HCEC 1CT (cell line): ENCODE results near the gene TMEM54.

Source experiments
- DNase-seq: peaks from one replicate; pipeline ENCODE4 v3.0.0-alpha.2; 2017

Gene TMEM54

DNA sequence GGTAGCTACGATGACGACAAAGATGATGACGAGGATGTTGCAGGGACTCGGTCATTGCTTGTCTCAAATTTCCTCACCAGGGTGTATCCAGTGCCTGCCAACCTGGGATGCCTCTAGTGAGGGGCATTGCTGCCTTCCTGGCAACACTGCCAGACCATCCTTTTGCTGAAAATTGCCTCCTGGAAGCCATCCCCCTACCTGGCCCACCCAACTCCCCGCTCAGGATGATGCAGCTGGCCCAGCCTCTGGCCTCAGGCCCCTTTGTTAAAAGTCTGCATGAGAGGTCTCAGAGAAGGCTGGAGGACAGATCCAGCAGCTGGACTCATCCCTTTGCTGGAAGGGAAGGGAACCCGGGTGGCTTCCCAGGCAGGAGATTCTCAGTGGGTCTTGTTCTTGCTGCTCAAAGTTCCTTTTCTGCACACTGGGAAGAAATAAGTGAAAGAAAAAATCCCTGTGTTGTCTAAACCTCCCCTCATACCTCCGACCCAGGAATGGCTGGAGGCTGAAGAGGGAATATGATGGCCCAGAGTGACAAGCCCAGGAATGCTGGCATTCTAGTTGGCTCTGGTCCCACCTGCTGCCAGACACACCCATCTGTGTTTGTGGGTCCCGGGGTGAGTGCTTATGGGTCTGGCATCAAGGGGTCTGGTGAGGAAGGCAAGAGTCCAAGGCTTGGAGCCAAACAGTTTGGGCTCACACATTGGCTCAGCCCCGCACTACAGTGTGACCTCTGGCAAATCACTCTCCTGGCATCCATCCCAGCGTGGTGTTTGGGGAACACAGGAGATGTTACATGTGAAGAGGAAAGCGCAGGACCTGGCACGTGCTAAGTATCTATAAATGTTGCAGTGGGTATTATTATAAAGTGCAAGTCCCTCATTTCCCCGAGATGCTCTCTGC lies 23.7 kb downstream of the TMEM54 start:
- DNase-seq, result no peak

DNA sequence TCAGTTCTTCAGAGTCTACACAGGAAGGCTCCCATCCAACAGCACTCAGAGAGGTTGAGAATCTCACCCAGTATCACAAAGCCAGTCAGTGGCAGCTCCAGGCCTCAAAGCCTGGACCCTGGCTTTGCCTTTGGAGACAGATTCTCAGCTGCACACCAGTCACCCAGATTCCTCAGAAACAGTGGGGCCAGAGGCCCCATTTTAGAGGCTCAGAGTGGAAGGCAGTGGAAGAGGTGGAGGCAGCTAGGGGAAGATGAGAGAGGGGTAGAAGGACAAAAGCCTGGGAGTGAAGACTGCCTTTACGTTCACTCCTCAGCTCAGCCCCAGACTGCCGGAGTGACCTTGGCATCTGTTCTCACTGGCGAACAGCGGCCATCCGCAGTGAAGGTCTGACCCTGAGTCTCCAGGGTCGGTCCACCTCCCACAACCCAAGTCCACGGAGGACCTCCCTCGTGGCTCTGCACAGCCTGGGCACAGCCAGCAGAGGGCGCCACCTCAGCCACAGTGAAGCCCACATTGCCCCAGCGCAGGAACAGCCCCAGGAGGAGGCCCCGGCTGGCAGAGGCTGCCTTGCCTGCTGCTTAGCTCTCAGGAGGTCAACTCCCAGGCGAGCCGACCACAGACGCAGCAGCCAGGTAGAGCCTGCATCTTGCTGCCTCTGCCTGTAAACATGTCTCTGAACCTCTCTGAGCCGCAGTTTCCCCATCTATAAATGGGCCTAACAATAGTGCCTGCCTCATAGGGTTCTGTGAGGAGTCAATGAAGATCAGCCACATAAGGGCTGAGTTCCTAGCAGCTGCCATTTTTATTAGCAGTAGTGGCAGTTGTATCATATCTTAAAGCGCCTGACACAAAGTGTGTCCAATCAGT lies 24.6 kb downstream of the TMEM54 start:
- peak; percentile 30 for DNase-seq

DNA sequence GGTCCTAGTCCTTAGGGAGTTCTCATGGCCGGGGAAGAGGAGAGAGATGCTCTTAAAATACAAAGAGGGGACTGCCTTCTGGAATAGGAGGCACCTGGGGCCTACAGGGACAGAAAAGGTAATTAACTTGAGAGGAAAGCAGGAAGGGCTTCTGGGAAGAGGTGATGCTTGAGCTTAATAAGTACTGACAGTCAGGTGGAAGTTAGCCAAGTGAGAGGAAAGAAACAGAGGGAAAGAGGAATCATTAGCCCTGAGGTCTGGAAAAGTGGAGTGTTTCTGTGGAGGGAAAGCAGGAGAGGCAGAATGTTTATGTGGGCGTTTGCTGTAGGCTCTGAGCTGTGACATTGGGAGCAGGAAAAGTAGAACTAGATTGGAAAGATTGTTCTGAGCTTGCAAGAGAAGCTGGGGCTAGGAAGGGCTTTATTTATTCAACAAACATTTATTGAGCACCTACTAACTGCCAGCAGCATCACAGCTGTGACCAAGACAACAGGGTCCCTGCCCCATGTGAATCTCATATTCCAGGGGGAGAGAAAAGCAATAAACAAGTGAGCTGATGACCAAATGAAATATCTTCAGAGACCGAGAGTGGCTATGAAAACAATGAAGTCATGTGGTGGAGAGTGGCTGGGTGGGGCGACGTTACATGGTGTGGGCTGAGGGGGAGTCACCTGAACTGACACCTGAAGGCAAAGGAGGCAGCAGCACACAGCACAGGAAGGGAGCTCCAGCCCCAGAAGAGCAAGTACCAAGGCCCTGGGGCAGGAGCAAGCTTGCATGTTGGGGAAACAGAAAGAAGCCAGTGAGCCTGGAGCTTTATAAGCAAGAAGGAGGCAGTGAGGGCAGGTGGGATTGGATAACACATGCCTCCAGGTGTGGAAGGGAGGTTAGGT lies 26.1 kb downstream of the TMEM54 start:
- DNase-seq, result no peak

DNA sequence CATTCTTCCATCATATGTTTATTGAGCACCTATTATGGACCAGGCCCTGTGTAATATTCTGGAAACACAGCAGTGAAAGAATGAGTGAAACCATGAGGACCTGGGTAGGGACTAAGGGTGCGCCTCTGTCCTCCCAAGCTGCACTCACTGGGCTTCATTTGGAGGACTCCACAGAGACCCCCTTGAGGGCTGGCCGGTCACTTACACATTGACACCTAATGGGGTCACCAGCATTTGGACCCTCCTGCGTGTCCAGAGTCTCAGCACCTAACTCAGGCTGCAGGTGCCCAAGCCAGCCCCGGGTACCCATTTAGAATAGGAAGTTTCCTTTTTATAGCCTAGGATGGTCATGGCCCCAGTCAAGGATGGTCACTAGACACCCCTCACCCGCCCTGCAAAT lies 27.7 kb downstream of the TMEM54 start:
- no peak for DNase-seq

DNA sequence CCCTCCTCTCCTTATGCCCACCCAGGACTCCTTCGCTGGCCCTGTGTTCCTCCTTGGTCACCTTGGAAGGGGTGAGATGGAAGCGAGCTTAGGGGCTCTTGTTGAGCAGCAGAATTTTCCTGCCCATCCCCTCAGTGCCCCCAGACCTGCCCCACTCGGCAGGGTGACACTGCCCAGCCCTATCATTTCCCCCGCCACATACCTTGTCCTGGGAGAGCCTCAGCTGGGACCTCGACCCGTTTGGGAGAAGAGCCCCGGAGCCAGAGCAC lies 29.1 kb downstream of the TMEM54 start:
- no peak for DNase-seq

DNA sequence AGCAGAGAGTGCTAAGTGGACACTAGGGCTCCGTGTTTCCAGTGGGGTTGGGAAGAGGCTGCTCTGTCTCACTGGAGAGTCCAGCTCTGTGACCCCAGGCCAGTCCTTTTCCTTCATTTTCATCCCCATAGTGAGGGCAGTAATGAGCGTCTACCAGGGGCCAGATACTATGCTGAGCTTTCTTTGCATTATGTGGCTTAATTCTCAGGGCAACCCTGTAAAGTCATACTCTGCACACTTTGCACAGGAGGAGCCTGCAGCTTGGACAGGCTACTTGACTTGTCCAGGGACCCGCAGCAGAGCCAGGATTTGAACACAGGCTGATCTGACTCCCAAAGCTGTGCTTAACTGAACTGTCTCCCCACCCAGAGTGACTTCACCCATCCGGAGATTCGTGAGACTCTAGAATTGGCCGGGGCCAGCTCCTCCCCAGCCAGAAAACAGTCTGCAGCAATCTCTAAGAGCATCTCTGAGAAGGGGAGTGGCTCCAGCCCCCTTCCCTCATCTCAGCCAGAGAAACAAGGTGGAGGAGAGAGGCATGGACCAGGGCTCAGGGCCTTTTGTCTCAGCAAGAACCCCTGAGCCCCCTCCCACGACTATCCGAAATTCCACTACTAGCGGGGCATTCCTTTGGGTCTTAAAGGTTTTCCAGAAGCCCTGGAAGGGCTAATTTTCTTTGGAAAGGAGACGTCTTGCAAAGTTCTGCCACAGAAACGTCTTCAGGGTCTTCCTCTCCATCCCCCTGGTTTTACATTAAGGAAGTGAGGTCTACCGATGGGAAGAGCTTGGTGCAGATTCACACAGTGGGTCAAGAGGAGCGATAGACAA lies 29.6 kb downstream of the TMEM54 start:
- no peak for DNase-seq

DNA sequence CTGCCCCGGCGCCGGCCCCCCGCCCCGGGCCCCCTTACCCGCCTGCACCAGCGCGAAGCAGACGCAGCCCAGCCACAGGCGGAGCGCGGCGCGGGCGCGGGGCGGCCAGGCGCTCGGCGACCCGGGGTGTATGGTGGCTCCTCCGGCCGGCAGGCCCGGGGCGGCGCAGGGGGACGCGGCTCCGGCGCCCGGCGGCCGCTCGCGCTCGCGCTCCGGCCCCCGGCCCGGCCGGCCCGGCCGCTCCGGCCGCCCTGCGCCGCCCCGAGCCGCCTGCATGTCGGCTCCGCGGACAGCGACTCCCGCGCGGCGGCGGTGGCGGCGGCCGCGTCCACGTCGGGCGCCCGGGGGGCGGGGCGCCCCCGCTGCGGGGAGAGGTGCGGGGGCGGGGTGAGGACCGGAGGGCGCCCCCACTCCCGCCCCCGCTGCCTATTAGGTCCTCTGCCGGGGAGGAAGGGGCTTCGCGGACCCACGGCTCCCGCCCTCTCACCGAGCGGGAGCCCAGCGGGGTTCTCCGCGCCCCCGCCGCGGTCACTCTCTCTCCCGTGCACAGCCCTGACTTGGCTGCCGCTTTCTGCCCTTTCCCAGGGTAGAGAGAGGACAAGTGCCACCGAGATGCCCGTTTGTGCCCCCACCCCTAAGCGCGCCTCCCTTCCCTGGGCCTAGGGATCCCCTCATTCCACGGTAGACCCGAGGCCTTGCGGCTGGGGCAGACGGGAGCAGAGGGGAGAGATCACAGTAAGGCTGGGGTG lies 30.4 kb downstream of the TMEM54 start, which contains the start of gene FNDC5:
Gene FNDC5 (minus strand): TSS at position 298 of the 749 bp plus-strand sequence.
- no peak for DNase-seq

DNA sequence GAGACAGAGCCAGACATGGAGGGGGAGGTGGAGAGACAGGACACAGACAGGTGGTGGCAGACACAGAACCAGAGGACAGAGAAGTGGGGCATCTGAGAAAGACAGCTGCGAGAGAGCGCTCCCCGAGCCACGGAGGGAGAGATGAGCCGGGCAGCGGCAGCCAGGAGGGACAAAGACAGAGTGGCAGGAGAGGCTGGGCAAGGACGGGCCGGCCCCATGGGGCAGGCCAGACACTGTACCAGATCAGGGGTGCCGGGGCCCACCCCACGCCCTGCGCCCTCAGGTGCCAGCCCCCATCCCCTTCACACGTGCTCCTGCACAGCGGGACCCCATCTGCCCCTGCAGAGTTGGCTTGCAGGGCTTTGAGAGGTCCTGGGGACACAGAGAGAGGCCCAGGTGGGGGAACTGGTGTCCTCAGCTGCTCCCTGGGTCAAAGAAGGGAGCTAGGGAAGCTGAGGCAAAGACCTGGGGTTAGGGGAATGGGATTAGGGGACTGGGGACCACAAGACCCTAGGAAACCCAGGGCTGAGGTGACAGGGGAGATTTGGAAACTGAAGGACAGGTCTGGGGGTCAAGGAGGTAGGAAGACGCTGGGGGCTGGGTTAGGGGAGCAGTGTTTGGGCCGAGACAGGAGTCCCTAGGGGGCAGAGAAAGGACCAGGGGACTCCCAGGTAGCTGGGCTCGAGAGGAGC lies 31.1 kb downstream of the TMEM54 start:
- no peak for DNase-seq

DNA sequence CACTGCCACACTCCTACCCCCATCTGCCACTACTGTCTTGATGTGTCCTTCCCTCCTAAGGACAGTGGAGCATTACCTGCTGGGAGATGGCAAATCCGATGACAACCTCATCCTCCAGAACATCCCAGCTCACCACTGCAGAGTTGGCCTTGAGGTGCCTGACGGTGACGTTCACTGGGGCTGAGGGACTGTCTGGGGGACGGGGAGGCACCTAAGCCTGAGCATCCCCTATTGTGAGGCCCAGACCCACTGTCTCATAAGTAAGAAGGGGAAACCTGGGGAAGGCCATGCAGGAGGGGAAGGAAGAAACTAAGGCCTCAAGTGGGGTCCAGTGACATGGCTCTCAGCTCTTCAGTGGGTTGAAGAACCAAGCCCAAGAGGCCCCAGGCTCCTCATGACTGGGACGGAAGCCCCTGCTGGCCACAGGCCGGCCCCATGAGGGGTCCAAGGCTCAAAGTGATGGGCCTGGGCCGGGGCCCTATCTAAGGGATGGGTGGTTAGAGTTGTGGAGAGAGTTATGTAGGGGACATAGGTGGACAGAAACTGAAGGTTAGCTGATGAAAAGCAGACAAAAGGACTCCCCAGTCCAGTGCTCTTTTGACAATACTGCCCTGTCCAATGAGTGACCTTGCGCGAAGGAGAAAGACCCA lies 32.3 kb downstream of the TMEM54 start:
- DNase-seq, result no peak

DNA sequence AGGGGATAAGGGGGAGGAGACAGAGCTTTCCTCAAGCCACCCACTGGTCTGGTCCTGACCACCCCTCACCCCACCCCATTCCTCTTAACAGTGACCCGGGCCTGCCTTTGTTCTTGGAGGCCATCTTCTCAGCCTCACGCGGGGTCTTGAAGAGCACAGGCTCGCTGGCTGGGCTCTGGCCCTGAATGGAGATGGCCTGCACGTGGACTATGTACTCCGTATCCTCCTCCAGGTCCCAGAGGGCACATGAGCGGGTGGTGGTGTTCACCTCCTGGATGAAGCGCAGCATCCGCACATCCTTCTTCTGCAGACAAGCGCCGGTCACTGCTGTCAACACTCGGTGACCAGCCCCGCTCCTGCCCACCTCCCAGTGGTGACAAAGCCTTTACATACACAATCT lies 33.1 kb downstream of the TMEM54 start:
- no peak for DNase-seq

DNA sequence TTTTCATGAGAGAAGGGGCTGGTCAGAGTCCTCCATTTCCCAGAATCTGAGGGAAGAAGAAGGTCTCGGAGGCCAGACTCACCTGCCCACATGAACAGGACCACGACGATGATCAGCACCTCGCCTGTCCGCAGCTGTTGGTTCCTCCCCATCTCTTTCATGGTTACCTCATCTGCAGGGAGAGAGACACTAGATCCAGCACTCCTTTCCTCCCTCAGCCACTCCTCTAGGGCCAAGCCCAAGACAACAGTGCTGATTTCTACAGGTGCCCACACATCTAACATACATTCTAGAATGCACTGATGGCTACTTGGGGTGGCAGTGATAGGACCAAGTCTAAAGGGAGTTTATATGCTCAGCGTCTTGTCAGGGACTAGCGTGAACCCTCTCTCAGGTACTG lies 33.5 kb downstream of the TMEM54 start:
- DNase-seq, result no peak

DNA sequence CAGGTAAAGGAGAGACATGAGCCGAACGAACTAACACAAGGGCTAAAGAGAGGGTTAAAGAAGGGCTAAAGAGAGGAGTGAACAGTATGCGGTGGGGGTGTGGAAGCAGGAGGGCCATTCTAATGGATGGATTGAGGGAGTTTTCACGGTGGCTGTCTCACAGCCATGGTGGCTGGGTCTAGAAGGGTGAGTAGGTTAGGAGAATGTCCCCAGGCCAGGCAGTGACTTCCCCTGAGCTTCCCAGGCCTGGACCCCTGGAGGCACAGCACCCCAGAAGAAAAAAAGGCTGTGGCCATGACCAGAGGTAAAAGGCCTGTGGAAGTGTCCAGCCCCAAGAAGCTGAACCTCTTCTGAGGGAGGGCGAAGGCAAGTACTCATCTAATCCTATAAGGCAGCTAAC lies 34.0 kb downstream of the TMEM54 start:
- no peak for DNase-seq

DNA sequence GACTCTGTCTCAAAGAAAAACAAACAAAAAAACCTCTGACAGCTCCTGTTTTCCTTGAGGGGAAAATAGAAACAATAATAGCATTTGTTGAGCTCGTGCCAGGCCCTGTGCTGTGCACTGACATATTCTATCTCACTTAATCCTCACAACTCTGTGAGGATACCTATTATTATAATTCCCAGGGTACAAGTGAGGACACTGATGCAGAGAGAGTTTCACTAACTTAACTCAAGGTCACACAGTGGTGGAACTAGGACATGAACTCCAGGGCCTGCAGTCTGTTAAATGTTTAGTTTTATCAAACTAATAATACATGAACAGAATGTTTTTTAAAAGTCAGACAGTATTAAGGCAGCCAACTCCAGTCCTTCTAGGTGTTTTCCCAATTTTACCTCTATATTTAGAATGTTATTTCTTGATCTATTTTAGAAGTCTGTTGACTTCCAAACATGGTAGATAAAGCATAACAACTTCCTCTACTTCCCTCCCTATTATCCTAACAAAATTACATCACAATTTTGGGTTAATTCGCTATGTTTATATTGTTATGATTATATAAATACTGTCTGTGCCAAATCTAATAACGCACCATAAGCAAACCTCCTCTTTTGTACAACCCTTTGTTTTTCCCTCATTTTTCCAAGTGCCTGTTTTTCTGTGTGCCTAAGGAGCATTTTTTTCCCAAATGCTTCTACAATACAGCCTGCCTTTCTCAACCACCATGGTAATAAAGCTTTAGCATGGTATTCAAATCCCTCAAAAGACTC lies 35.4 kb downstream of the TMEM54 start:
- DNase-seq, result no peak

DNA sequence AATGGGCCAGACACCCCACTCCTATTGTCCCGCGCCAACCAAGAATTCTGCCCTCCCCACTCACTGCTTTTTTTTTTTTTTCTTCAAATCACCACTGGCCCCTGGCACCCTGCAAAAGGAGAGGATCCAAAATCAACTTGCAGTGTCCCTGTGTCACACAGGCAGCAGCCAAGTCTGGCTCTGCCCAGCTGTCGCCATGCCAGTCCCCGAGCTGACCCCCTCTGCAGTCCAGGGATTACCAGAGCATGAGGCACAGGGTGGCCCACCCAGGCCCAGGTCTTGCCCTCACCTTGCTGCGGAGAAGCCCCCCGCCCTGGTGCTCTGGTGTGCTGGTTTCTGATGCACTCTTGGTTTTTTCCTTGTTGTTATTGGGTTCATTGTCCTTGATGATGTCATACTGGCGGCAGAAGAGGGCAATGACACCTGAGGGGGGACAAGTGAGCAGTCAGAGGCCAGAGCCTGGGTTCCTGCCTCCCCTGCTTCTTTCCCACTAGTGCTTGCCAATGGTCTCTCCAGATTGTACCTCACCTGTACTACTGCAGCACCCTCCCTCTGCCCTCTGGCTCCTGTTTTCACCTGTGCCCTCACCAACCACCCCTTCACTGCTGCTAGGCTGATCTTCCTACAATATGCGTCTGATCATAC lies 36.7 kb downstream of the TMEM54 start:
- DNase-seq, result no peak

DNA sequence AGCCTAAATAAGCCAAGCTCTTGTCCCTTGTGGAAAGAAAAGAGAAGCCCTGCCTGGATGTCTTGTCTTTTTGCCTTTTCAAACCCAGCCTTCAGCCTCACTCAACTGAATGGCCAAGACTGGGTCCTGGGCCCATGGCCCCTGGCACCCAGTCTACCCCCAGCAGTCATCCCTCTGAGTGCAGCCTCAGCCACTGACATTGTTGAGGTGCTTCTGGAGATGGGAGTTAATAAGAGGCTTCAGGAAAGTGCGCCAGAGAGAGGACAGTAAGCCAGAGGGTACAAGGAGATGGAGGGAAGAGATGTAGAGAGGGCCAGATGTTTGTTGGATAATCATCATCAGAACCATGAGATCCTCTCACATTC lies 37.3 kb downstream of the TMEM54 start:
- no peak for DNase-seq

DNA sequence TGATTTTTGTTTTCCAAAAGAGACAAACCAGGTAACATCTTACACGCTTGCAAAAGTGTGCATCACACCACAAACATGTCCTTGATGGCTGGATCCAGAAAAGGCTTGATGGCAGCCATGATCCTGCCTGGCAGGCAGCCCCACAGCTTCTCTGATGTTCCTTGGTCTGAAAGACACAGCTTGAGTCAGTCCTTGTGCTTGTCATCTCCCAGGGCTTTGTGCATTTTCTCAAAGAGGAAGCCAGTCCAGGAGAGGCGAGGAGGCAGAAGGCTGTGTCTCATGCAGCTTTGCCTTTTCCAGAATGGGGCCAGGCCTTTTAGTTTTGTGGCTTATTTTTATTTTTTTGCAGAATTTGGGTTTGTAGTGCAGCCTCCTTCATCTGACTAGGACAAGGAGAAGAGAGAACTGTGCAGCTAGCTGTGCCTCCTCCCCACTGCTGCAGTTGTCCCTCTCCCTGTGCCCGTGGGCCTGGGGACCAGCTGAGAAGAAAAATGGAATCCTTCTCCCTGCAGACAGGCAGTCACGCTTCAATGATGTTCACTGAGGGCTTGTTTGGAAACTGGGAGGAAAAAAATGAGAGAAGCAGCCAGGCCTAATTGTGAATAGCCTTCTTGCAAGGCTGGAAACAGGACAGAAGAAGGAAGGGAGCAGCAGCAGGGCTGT lies 37.8 kb downstream of the TMEM54 start:
- no peak for DNase-seq

DNA sequence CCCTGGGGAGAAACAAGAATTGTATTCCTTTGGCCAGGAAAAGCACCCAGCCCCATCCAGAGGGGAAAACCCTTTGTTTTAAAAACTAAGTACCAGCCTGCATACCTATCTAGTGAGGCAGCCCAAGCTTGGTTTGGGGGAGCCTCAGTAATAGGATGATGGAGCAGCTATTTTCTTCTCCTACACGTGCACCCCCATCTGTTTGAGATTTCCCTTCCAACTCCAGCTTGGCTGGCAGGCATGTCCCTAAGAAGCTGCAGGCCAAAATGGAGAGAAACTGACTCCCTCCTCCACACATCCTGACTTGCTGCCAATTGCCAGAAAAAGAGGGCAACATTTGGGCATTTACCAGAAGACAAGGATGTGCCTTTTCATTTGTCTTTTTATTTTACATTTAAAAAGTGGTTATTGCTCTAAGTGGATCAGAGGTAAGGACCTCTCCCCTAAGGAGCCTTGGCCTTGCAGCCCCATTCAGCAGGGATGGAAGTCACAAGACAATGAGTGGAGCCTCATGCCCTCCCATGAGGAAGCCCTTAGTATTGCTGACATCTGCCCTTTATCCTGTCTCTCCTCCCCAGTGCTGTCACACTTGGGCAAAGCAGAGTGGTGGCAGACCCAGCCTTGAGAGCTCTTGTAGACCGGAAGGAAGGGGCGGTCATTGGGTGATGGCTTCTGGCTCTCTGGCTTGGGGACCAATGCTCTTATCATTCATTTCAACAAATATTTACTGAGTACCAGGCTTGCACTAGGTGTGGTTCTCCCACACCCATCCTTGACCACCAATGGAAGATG lies 39.1 kb downstream of the TMEM54 start:
- peak; percentile 57 for DNase-seq

DNA sequence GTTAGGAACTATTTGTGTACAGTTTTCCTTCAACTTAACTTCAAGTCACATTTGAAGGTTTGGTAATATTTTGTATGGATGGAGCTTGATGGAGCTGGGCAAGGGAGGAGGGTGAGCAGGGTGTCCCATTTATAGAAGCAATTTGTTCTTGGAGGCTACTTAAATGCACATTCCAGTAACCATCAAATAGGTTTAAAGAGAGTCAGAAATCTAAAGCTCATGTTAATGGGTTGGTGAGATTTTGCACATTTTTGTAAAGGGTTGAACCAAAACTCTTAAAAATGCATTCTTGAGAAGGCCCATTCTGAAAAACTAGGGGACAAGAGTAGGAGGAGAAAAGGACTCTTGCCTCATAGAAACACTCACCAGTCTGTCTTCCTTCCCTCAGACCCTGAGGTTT lies 40.6 kb downstream of the TMEM54 start:
- DNase-seq, result no peak
